HepG2 (cell line): Measurements from ENCODE around the gene PPP1R9B. TPM values are rescaled to one million over a fixed set of nuclear protein-coding genes. Genes with fewer than 3 reads are reported as not detected.

Experiments used
- HES4 ChIP-seq: sonication (generic); formaldehyde crosslinking; IDR thresholded peaks from 2 replicates; pipeline ENCODE4 v1.9.0; 2021; ENCODE audit warnings: mild to moderate bottlenecking, missing genetic modification reagents, borderline replicate concordance
- HIVEP1 ChIP-seq: sonication (generic); formaldehyde crosslinking; IDR thresholded peaks from 2 replicates; pipeline ENCODE4 v1.4.0; 2020; ENCODE audit warnings: mild to moderate bottlenecking, missing genetic modification reagents
- MBD4 ChIP-seq: IDR thresholded peaks from 2 replicates; pipeline ENCODE4 v1.6.1; 2012; ENCODE audit warnings: low read length, inconsistent platforms, borderline replicate concordance
- MLLT10 ChIP-seq: sonication (generic); formaldehyde crosslinking; IDR thresholded peaks from 2 replicates; pipeline ENCODE4 v1.4.0; 2020; ENCODE audit warnings: missing genetic modification reagents
- NFE2 ChIP-seq: sonication (generic); formaldehyde crosslinking; IDR thresholded peaks from 2 replicates; pipeline ENCODE4 v1.4.0; 2020; ENCODE audit warnings: missing genetic modification reagents
- PITX1 ChIP-seq: sonication (generic); formaldehyde crosslinking; IDR thresholded peaks from 2 replicates; pipeline ENCODE4 v1.5.1; 2020; ENCODE audit warnings: mild to moderate bottlenecking, missing genetic modification reagents
- RFX1 ChIP-seq: fragments of 450-650 bp; IDR thresholded peaks from 2 replicates; pipeline ENCODE4 v1.6.1; 2017
- SMAD1 ChIP-seq: sonication (generic); formaldehyde crosslinking; IDR thresholded peaks from 2 replicates; pipeline ENCODE4 v1.4.0; 2020; ENCODE audit warnings: missing genetic modification reagents, low read depth, mild to moderate bottlenecking, borderline replicate concordance
- U2AF2 ChIP-seq: fragments of 200-400 bp; formaldehyde crosslinking; IDR thresholded peaks from 2 replicates; pipeline ENCODE4 v1.6.1; 2017; ENCODE audit warnings: low read depth, mild to moderate bottlenecking, low read length
- YEATS4 ChIP-seq: sonication (generic); formaldehyde crosslinking; IDR thresholded peaks from 2 replicates; pipeline ENCODE4 v1.4.0; 2020; ENCODE audit warnings: missing genetic modification reagents, borderline replicate concordance
- ZBTB42 ChIP-seq: sonication (generic); formaldehyde crosslinking; IDR thresholded peaks from 2 replicates; pipeline ENCODE4 v1.5.0; 2020; ENCODE audit warnings: mild to moderate bottlenecking, missing genetic modification reagents
- ZBTB43 ChIP-seq: sonication (generic); formaldehyde crosslinking; conservative IDR thresholded peaks from 2 replicates; pipeline ENCODE4 v1.4.0; 2020; ENCODE audit warnings: missing genetic modification reagents
- ZFP36L2 ChIP-seq: sonication (generic); formaldehyde crosslinking; IDR thresholded peaks from 2 replicates; pipeline ENCODE4 v1.4.0; 2020; ENCODE audit warnings: missing genetic modification reagents
- ZFX ChIP-seq: sonication (generic); formaldehyde crosslinking; IDR thresholded peaks from 2 replicates; pipeline ENCODE4 v1.4.0; 2020; ENCODE audit warnings: mild to moderate bottlenecking, low read depth, missing genetic modification reagents, moderate library complexity
- ZNF10 ChIP-seq: sonication (generic); formaldehyde crosslinking; IDR thresholded peaks from 2 replicates; pipeline ENCODE4 v1.4.0; 2020; ENCODE audit warnings: mild to moderate bottlenecking, low read depth, missing genetic modification reagents, borderline replicate concordance
- ZNF205 ChIP-seq: IDR thresholded peaks from 2 replicates; pipeline ENCODE4 v1.6.1; 2018; ENCODE audit warnings: missing biosample characterization, missing genetic modification reagents
- ZNF256 ChIP-seq: sonication (generic); formaldehyde crosslinking; conservative IDR thresholded peaks from 2 replicates; pipeline ENCODE4 v1.4.0; 2020; ENCODE audit warnings: missing genetic modification reagents
- ZNF292 ChIP-seq: sonication (generic); formaldehyde crosslinking; IDR thresholded peaks from 2 replicates; pipeline ENCODE4 v1.8.1; 2022; ENCODE audit warnings: mild to moderate bottlenecking, low read depth, missing genetic modification reagents, borderline replicate concordance
- ZNF589 ChIP-seq: sonication (generic); formaldehyde crosslinking; conservative IDR thresholded peaks from 2 replicates; pipeline ENCODE4 v1.8.0; 2022; ENCODE audit warnings: mild to moderate bottlenecking, moderate library complexity, missing genetic modification reagents
- ZNF614 ChIP-seq: IDR thresholded peaks from 2 replicates; pipeline ENCODE4 v1.6.1; 2018; ENCODE audit warnings: missing biosample characterization, missing genetic modification reagents, inconsistent platforms, borderline replicate concordance
- ZNF674 ChIP-seq: sonication (generic); formaldehyde crosslinking; IDR thresholded peaks from 2 replicates; pipeline ENCODE4 v1.5.0; 2020; ENCODE audit warnings: low read depth, mild to moderate bottlenecking, missing genetic modification reagents
- ZNF761 ChIP-seq: sonication (generic); formaldehyde crosslinking; conservative IDR thresholded peaks from 2 replicates; pipeline ENCODE4 v1.4.0; 2020; ENCODE audit warnings: mild to moderate bottlenecking, missing genetic modification reagents
- ZNF800 ChIP-seq: sonication (generic); formaldehyde crosslinking; IDR thresholded peaks from 2 replicates; pipeline ENCODE4 v1.4.0; 2020; ENCODE audit warnings: missing genetic modification reagents
- ZXDC ChIP-seq: sonication (generic); formaldehyde crosslinking; IDR thresholded peaks from 2 replicates; pipeline ENCODE4 v1.5.0; 2020; ENCODE audit warnings: mild to moderate bottlenecking, missing genetic modification reagents
- polyA plus RNA-seq, 8 experiments: library from polyadenylated mRNA; depleted of rRNA in 3 of 8; stranded (reverse) in 7 of 8; unstranded in 1 of 8; fragments of >200 nt; fragmentation: Illumina TruSeq in 4 of 8; extraction: Trizol in 4 of 8; gene quantifications; 2 replicates each; pipeline versions ENCODE4 v1.2.1 to v1.2.3, GENCODE V29; 2011 to 2016; ENCODE audit warnings: low read depth in 4 of 8, missing spikeins in 1 of 8, mixed read lengths in 1 of 8; ENCODE audit not compliant: insufficient read depth in 1 of 8
- total RNA-seq, 5 experiments: library from RNA; depleted of rRNA; stranded (reverse); fragments of >200 nt; fragmentation: Illumina TruSeq; extraction: Trizol; gene quantifications; 2 replicates each; pipeline ENCODE4 v1.2.3, GENCODE V29; 2016; ENCODE audit warnings: low read depth in 1 of 5

Gene PPP1R9B
- total and polyA plus RNA-seq, 2 of the 13 experiments (the other 11 are each of a cell fraction or from before 2014, with no cell fraction given): 9.4 to 15.8 TPM

GRCh38 chr17:50149417-50150353 lies 792 bp downstream of the PPP1R9B start (continued):
- TF ChIP-seq MBD4 (no peak), ZBTB43 (CRISPR knock-in tag) (peak; percentile 60; the same call in 1 of the 2 replicates), ZFP36L2 (CRISPR knock-in tag) (no peak), ZXDC (CRISPR knock-in tag) (no peak), PITX1 (no peak), MLLT10 (CRISPR knock-in tag) (no peak), ZNF205 (CRISPR knock-in tag) (no peak), ZNF761 (CRISPR knock-in tag) (0 out of 2 replicates have a peak, but pooled peaks have one; percentile 54), NFE2 (CRISPR knock-in tag) (no peak), HIVEP1 (CRISPR knock-in tag) (peak; percentile 37; the same call in 1 of the 2 replicates), ZNF674 (CRISPR knock-in tag) (0 out of 2 replicates have a peak, but pooled peaks have one; percentile 52), ZNF800 (CRISPR knock-in tag) (peak; percentile 88; the same call in 1 of the 2 replicates), ZNF10 (CRISPR knock-in tag) (no peak), RFX1 (no peak), ZNF614 (CRISPR knock-in tag) (no peak), YEATS4 (CRISPR knock-in tag) (peak; percentile 69; the same call in 1 of the 2 replicates), ZNF589 (CRISPR knock-in tag) (0 out of 2 replicates have a peak, but pooled peaks have one; percentile 81), ZNF292 (CRISPR knock-in tag) (no peak), ZNF256 (CRISPR knock-in tag) (no peak), ZBTB42 (CRISPR knock-in tag) (0 out of 2 replicates have a peak, but pooled peaks have one; percentile 15), HES4 (CRISPR knock-in tag) (peak; percentile 89), ZFX (CRISPR knock-in tag) (peak; percentile 95), U2AF2 (no peak), SMAD1 (0 out of 2 replicates have a peak, but pooled peaks have one; percentile 14)
